Omental fat pad (tissue), 4 donors: Measurements from ENCODE around the gene COL1A1. TPM values are rescaled to one million over a fixed set of nuclear protein-coding genes. Genes with fewer than 3 reads are reported as not detected.

Experiments
- ATAC-seq: fragments of 150-250 bp; one replicate; pipeline ENCODE4 v1.9.1; 2016; ENCODE audit warnings: mild to moderate bottlenecking, moderate library complexity; ENCODE audit not compliant: low FRiP score
- DNase-seq: peaks from one replicate; pipeline ENCODE4 v3.0.0-alpha.2; 2019; ENCODE audit warnings: low spot score
- total RNA-seq, 4 donors: library from RNA; depleted of rRNA; stranded (reverse); fragments of >200 nt; gene quantifications; one replicate each; pipeline ENCODE4 v1.1.0, GENCODE V29; 2016
- TF ChIP-seq, protein P1 (sequence below), 3 donors: fragments of 450-650 bp; IDR thresholded peaks; one replicate each; pipeline ENCODE4 v1.5.1; 2016 to 2017; ENCODE audit warnings: antibody characterized with exemption in 3 of 3, mild to moderate bottlenecking in 3 of 3, moderate library complexity in 2 of 3

COL1A1 gene
- total RNA-seq, 4 donors from 2014 or later: 21.2 to 57.9 (median 43.6) TPM

DNA sequence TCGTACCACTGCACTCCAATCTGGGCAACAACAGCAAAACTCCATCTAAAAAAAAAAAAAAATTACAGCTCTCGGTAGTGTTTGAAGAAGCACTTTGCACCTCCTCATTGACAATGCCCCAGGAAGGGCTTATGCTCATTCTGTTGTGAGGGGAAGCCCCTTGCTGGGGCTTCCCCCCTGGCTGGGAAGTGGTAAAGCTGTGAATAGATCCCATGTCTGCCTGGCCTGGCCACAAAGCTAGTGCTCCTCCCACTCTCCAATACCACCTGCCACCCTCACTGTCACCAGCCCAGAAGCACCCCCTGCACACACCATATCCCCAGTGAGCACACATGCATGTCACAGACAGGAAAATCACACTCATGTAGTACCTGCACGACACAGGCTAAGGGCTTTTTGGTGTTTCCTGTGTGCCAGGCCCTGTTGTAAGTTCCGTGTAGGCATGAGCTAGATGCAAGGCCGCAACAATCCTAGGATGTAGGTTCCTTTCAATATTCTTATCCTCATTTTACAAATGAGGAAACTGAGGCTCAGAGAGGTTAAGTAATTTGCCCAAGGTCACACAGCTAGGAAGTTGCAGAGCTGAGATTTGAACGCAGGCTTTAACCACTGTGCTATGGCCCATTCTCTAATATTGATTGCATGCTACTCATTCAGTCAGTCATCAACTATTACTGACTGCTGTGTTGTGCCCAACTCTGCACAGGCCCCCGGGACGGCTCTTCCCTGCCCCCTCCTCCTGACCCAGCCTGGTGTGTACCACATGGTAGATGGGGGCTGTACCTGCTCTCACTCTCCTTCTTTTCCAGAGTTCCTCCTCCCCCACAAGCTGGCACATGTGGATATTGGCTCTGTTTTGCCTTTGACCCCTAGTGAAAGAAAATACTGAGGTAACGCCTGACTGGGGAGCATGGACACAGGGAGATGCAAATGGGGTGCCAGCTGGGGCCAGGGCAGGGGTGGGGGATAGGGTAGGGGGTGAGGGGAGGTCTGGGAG, 11.9 kb upstream of the COL1A1 start:
- no peak for DNase-seq
- ATAC-seq: no peak
- TF ChIP-seq, protein P1, sequence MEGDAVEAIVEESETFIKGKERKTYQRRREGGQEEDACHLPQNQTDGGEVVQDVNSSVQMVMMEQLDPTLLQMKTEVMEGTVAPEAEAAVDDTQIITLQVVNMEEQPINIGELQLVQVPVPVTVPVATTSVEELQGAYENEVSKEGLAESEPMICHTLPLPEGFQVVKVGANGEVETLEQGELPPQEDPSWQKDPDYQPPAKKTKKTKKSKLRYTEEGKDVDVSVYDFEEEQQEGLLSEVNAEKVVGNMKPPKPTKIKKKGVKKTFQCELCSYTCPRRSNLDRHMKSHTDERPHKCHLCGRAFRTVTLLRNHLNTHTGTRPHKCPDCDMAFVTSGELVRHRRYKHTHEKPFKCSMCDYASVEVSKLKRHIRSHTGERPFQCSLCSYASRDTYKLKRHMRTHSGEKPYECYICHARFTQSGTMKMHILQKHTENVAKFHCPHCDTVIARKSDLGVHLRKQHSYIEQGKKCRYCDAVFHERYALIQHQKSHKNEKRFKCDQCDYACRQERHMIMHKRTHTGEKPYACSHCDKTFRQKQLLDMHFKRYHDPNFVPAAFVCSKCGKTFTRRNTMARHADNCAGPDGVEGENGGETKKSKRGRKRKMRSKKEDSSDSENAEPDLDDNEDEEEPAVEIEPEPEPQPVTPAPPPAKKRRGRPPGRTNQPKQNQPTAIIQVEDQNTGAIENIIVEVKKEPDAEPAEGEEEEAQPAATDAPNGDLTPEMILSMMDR (IDR thresholded peaks at IDR 0.05): no peak

DNA sequence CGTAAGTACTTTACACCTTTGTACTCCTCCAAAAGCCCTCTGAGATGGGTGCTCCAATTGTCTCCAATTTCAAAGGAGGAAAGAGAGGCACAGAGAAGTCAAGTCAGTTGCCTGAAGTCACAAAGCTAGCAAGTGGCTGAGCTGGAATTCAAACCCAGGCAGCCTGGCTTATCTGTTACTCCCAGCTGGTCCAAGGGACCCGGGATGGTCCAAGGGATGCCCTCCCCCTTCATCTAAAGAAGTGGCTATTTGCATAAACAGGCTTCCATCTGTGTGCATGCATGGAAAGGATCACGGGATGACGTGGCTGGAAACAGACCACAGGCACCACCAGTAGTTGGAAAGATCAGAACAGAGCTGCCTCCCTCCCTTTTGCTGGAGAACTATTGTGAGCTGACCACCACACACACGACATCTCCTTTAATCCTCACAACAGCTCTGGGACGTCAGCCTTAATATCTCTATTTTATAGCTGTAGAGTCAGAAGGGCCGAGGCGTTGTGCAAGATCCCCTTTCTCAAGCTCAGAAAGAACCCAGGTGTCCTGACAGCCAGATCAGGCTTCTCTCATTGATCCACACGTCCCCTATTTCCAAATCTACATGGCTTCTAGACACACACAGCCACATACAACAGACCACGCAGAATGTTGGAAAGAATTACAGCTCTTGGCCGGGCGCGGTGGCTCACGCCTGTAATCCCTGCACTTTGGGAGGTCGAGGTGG, 10.9 kb upstream of the COL1A1 start:
- ATAC-seq (no peak), DNase-seq (no peak)
- TF ChIP-seq, protein P1 (IDR thresholded peaks at IDR 0.05): no peak

DNA sequence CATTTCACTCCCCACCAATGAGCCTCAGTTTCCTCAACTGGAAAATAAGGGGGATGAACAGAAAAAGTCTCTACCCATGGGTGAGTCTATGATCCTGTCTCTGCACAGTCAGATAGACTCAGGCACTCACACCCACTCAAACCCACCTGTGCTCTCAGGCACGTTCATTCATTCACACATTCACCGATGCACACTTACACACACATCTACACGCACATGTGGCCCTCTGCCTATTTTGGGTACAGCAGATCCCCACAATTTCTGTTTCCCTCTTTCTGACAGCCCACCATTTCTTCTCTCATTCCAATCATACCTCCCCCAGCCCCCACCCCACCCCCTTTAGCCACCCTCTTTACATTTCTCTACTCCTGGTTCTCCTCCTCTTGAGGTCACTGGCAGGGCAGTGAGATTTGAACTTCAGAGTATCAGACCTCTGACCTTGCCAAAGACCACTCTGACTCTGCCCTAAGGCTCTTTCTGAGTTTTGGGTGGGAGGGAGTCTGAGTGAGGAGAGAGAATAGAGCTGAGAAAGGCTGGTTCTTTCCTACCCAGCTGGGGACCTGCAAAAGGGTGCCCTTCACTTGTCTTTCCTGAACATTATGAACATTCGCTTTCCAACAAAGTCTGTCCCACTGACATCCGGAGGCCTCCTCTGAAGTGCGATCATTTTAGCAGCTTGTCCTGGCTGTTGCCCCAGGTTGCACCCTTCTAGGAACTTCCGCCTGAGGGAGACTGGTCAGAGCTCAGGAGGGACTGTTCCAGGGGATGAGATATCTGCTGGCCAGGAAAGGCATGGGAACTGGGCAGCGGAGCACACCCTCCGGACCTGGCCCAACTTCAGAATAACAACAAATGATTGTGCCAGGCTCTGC, 10.1 kb upstream of the COL1A1 start:
- TF ChIP-seq, protein P1 (IDR thresholded peaks at IDR 0.05): no peak
- ATAC-seq: no peak
- no peak for DNase-seq

DNA sequence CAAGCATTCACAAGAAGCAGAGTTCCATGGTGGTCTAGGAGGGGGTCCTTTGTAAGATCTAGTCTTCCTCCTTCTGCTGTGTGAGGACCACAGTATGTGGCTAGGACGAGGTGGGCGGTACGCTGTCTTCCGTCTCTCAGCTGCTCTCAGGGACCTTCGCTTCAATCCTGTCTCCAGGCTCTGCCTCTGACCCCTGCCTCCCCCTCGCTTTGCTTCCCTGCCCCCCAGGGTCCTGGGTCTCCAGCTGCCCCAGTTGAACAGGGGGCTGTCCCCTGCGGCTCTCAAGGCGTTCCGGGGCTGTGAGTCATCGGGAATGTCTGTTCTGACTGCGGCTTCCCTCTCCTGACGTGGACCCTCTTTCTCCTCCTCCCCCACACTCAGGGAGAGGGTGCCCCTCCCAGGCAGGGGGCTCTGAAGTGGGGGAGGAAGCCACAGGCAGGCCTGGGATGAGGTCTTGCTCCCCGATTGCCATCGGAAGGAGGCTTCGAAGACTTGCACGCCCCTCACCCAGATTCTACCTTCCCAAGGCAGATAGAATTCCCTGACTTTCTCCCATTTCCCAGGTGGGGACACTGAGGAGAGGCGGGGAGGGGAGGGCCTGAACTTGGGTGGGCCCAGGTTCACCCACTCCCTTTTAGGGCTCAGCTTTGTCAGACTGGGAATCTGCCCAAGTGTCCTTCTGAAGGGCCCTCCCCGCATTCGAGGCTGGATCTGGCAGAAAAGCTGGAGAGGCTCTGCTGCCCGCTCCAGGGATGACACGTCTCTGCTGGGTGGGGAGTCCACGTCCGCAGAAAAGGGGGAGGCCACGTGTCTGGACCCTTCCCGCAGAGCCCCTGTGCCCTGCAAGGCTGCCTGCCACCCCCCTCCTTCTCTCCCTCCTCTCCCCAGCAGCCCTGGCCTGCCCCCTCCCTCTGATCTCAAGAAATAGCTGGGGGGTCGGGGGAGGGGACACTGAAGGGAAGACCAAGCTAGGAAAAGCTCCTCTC, 9.1 kb upstream of the COL1A1 start:
- ATAC-seq (peak; percentile 75), DNase-seq (peak; percentile 77)
- TF ChIP-seq, protein P1 (IDR thresholded peaks at IDR 0.05): no peak

DNA sequence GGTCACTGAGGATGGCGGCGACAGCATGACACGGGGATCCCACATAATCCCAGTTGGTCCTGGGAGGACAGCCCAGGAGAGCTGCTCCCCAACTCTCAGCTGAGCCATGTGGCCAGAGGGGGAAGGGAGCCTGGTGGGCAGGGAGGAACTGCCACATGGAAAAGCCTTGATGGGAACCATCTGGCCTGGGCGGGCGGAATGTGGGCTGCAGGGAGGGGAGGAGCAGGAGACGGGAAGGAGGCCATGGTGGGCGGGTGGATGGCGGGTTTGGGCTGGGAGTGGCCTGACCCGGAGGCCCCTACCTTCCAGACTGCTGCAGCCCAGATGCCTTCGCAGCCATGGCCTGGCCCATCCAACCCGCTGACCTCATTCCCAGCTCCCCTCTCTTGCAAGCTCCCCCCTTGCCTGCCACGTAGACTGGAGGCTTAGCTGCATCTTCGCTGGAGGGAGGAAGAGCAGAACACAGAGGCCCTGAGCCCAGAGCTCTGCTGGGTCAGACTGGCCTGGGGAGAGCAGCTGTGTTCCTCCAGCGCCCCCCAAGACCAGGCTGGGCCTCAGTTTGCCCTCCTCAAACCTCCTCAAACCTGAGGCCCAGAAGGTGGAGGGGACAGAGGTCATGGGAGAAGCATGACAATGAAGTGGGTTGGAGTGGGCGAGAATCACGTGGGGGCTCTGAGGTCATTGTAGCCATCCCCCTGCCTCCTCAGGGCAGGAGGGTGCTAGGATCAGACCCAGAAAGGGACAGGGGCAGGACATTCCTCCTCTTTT, 8.2 kb upstream of the COL1A1 start:
- ATAC-seq (peak; percentile 88), DNase-seq (no peak)
- TF ChIP-seq, protein P1 (IDR thresholded peaks at IDR 0.05): no peak
